Esophagus squamous epithelium (tissue), 5 donors: ENCODE measurements around the gene SYT3. TPM values are rescaled to one million over a fixed set of nuclear protein-coding genes. Genes with fewer than 3 reads are reported as not detected.
A peak's percentile ranks its signal among the peaks of the same experiment; 100 is the strongest.
"Not testable (repeated sequence)": the region's sequence is repeated elsewhere in the genome, so short reads cannot be mapped to it uniquely, and the experiment has no call there.

Source experiments
- DNase-seq: peaks from one replicate; lab custom pipeline; 2025; lab: John Stamatoyannopoulos, UW
- H3K27ac ChIP-seq, 4 donors: fragments of 200-600 bp; sonication (generic); one replicate each; pipeline ENCODE4 v1.5.1; 2016 to 2019; ENCODE audit warnings: mild to moderate bottlenecking in 1 of 4
- H3K27me3 ChIP-seq, 4 donors: fragments of 200-600 bp; sonication (generic); 1 replicate in 3 of 4; 2 replicates in 1 of 4; pipeline versions ENCODE4 v1.5.1 to v1.6.0; 2017 to 2021; ENCODE audit warnings: antibody characterized with exemption in 1 of 4
- H3K36me3 ChIP-seq, 3 donors: fragments of 200-600 bp; sonication (generic); one replicate each; pipeline ENCODE4 v1.5.1; 2016 to 2019
- H3K4me1 ChIP-seq, 3 donors: fragments of 200-600 bp; sonication (generic); one replicate each; pipeline ENCODE4 v1.5.1; 2017 to 2019
- H3K4me3 ChIP-seq, 4 donors: fragments of 200-600 bp; sonication (generic); 1 replicate in 3 of 4; 2 replicates in 1 of 4; pipeline ENCODE4 v1.5.1; 2016 to 2019; ENCODE audit warnings: mild to moderate bottlenecking in 2 of 4, moderate library complexity in 1 of 4
- H3K9me3 ChIP-seq, 3 donors: fragments of 200-600 bp; sonication (generic); one replicate each; pipeline ENCODE4 v1.5.1; 2016 to 2019
- POLR2A ChIP-seq, 4 donors: fragments of 450-650 bp; IDR thresholded peaks; one replicate each; pipeline ENCODE4 v1.6.1; 2017; ENCODE audit warnings: antibody characterized with exemption in 4 of 4, mild to moderate bottlenecking in 4 of 4, moderate library complexity in 3 of 4
- WGBS, 2 donors: methylation state at CpG; one replicate each; pipeline ENCODE4 v1.1.5; 2018; 5-methylcytosine and 5-hydroxymethylcytosine counted together
- intact Hi-C: fragments of 100-400 bp; cut with DNase I; formaldehyde crosslinking; loops from one replicate; pipeline ENCODE4 v1.15.0; 2022
- total RNA-seq, 4 donors: library from RNA; depleted of rRNA; stranded (reverse); fragments of >200 nt; gene quantifications; one replicate each; pipeline ENCODE4 v1.1.0, GENCODE V29; 2016
- TF ChIP-seq, protein P1 (sequence below), 6 experiments: fragments of 450-650 bp in 4 of 6; fragments of 200-600 bp in 2 of 6; sonication (generic) in 2 of 6; IDR thresholded peaks; one replicate each; pipeline ENCODE4 v1.5.1; 2016 to 2019; ENCODE audit warnings: antibody characterized with exemption in 6 of 6, mild to moderate bottlenecking in 4 of 6, moderate library complexity in 4 of 6
- donor health status: DM: yes; HTN: yes; CAD: no.

SYT3 gene
- total RNA-seq, 4 donors from 2014 or later = 0.53 to 2.2 TPM; not detected in 2

DNA sequence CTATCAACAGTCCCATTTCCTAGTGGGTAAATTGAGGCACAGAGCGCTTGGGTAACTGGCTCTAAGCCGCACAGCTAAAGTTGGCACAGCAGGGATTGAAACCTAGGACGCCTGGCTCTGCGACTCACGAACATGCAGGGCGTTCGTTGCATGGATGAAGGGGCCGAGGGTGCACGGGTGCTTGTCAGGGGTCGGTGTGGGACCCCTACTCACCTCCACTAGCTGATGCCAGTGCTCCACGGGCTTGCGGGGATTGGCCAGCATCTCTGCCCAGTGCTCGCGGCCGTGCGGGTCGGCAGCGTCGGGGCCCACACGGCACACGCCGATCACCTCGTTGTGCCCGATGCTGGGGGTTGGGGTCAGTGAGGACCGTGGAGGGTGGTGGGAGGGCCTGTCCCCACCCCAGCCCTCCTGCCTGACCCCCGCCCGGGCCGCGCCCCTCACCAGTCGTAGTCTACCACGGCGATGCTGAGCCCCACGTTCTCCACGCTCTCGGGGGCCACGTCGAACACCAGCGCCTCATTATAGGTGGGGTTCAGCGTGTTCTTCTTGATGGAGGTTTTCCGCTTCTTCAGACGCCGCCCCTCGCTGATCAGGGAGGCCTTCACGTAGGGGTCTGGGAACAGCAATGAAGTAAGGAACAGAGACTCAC is 14.6 kb downstream of the SYT3 start:
- 93 to 95% methylated on average over 5 to 21 of the region's 44 CpGs for WGBS, 2 donors

DNA sequence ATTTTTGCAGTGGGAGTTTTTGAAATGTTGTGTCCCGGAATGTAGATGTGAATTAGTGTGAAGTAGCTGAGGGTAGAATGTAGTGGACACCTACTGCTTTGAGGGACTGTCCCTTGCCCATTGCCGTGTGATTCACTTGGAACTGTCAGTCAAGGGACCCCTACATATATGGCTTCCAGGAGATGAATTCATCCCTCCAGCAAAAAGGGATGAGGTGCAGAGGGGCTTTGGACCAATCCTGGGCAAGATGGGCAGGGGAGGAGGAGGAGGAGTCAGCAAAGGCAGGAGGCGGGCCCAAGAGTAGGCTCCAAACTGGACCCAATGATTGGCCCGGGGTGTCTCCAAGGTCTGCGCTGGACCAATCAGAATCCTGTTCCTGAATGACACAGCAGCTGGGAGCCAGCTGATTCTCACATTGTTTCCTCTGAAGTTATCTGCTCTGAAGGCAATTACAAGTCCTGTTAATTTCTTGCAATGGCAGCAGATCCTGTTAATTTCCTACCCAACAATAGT is 19.2 kb downstream of the SYT3 start:
- H3K4me1 ChIP-seq, intact Hi-C loops, H3K4me3 ChIP-seq, H3K9me3 ChIP-seq, H3K36me3 ChIP-seq, H3K27ac ChIP-seq, DNase-seq: not testable (repeated sequence)
- H3K27me3 ChIP-seq = peaks cover 0 to 14% (median 0%) of the 10 kb centered on the region in 4 donors
- WGBS, 2 donors = no CpG with 5 or more reads among the region's 5 CpGs

More for the DNA sequence above, 14.6 kb downstream of the SYT3 start:
- Histone ChIP-seq H3K27me3 (peaks cover 0 to 21% (median 0%) of the 10 kb centered on the region in 4 donors), H3K4me1 (no peaks in the 10 kb centered on the region), H3K36me3 (no peaks in the 10 kb centered on the region), H3K4me3 (no peak overlapping the region), H3K27ac (no peak overlapping the region), H3K9me3 (no peaks in the 10 kb centered on the region)
- DNase-seq = no peak
- TF ChIP-seq, protein P1, sequence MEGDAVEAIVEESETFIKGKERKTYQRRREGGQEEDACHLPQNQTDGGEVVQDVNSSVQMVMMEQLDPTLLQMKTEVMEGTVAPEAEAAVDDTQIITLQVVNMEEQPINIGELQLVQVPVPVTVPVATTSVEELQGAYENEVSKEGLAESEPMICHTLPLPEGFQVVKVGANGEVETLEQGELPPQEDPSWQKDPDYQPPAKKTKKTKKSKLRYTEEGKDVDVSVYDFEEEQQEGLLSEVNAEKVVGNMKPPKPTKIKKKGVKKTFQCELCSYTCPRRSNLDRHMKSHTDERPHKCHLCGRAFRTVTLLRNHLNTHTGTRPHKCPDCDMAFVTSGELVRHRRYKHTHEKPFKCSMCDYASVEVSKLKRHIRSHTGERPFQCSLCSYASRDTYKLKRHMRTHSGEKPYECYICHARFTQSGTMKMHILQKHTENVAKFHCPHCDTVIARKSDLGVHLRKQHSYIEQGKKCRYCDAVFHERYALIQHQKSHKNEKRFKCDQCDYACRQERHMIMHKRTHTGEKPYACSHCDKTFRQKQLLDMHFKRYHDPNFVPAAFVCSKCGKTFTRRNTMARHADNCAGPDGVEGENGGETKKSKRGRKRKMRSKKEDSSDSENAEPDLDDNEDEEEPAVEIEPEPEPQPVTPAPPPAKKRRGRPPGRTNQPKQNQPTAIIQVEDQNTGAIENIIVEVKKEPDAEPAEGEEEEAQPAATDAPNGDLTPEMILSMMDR (IDR thresholded peaks at IDR 0.05) = no peak
- no peak for TF ChIP-seq POLR2A (IDR thresholded peaks at IDR 0.05)
- intact Hi-C loops = no loop called here

DNA sequence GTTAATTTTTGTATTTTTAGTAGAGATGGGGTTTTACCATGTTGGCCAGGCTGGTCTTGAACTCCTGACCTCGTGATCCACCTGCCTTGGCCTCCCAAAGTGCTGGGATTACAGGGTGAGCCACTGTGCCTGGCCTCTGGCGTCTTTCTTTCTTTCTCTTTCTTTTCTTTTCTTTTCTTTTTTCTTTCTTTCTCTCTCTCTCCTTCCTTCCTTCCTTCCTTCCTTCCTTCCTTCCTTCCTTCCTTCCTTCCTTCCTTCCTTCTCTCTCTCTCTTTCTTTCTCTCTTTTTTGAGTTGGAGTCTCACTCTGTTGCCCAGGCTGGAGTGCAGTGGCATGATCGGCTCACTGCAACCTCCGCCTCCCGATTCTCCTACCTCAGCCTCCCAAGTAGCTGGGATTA is 20.5 kb downstream of the SYT3 start:
- H3K36me3 ChIP-seq, intact Hi-C loops, H3K4me1 ChIP-seq, DNase-seq, H3K27ac ChIP-seq, H3K9me3 ChIP-seq, H3K4me3 ChIP-seq: not testable (repeated sequence)
- 57 to 71% methylated on average over 4 to 5 of the region's 5 CpGs for WGBS, 2 donors
- H3K27me3 ChIP-seq = peaks cover 0 to 15% (median 0%) of the 10 kb centered on the region in 4 donors

DNA sequence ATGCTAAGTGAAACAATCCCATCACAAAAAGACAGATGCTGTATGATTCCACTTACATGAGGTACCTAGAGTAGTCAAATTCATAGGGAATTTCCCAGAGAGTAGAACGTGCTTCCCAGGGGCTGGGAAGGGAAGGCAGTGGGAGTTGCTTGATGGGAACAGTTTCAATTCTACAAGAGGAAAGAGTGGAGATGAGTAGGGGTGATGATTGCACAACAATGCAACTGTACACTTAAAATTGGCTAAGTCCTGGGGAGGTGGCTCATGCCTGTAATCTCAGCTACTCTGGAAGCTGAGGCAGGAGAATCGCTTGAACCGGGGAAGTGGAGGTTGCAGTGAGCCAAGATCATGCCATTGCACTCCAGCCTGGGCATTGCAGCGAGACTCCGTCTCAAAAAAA is 21.3 kb downstream of the SYT3 start:
- H3K4me3 ChIP-seq, H3K27ac ChIP-seq, H3K4me1 ChIP-seq, H3K9me3 ChIP-seq, DNase-seq, H3K36me3 ChIP-seq, intact Hi-C loops: not testable (repeated sequence)
- H3K27me3 ChIP-seq = peaks cover 0 to 15% (median 0%) of the 10 kb centered on the region in 4 donors
- 78 to 79% methylated on average over 4 of the region's 5 CpGs for WGBS, 2 donors

DNA sequence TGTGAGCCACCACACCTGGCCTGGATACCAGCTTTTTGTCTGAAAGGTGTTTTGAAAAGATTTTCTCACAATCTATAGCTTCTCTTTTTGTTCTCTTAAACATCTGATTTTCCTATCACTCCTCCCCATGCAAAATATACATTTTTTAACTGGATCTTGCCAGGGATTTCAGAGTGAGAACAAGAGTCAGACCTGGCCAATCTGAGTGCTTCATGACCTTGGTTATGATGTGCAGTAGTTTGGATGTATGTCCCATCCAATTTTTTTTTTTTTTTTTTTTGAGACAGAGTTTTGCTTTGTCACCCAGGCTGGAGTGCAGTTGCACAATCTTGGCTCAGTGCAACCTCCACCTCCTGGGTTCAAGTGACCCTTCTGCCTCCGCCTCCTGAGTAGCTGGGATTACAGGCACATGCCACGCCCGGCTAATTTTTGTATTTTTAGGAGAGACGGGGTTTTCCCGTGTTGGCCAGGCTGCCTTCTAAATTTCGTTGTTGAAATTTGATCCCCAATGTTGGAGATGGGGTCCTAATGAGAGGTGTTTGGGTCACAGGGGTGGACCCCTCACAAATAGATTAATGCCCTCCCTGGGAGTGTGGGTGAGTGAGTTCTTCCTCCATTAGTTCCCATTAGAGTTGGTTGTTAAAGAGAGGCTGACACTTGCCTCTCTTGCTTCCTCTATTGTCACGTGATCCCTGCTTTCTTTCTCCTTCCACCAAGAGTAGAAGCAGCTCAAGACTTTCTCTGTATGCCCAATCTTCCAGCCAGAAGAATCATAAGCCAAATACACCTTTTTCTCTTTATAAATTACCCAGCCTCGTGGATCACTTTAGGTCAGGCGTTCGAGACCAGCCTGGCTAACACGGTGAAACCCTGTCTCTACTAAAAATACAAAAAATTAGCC is 26.9 kb downstream of the SYT3 start:
- 47 to 82% methylated on average over 3 to 5 of the region's 11 CpGs for WGBS, 2 donors
- H3K9me3 ChIP-seq, H3K4me1 ChIP-seq, H3K27ac ChIP-seq, H3K4me3 ChIP-seq, H3K36me3 ChIP-seq, DNase-seq, intact Hi-C loops: not testable (repeated sequence)
- peaks cover 0 to 32% (median 0%) of the 10 kb centered on the region in 4 donors for H3K27me3 ChIP-seq

DNA sequence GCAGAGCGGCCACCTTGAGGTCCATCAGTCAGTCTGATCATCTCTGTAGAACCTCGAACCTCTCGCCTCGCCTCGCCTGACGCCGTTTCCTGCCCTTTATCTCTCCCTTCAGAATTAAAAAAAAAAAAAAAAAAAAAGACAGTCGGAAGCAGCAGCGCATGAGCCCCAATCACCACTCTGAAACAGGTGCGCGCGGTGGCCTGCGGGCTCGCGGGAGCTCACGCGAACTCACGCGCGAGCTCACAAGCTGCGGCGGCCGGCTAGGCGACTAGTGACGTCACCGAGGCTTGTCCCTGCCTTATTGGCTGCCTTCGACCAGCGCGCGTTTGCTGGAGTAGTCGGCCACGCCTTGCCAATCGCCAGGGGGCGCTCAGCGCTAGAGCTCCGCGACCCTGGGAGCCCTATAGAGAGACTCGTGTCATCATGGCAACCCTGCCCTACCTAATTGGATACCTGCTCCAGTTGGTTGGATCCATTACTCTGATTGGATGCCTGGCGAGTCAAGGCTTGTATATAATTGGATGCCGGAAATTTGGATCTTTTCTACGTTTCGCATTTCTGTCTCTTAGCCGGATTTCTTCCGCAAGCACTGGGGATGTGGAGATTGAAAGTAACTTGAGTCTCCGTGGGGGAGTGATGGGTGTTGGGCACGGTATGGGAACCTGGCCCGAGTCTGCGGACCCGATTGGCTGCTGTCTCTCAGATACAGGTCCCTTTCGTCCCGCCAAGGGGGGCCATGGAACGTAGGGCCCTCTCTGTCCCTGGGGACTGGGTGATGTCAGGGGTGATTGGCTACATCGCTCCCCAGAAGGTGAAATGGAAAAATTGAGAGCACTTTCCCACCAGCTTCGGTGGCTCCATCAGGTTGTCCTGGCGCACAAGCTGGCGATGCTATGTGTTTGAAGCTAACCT is 31.6 kb downstream of the SYT3 start:
- peaks cover 0 to 55% (median 0%) of the 10 kb centered on the region in 4 donors for H3K27me3 ChIP-seq
- TF ChIP-seq POLR2A (IDR thresholded peaks at IDR 0.05) = no peak
- TF ChIP-seq, protein P1 (IDR thresholded peaks at IDR 0.05) = peak in 2 of 6 experiments; percentile 18 to 26
- peaks cover 0 to 8% (median 0%) of the 10 kb centered on the region in 3 donors for H3K9me3 ChIP-seq
- intact Hi-C loops = no loop called here
- no peak for DNase-seq
- no peaks in the 10 kb centered on the region for H3K36me3 ChIP-seq
- H3K4me3 ChIP-seq = no peak overlapping the region
- H3K4me1 ChIP-seq = peaks cover 0 to 15% (median 0%) of the 10 kb centered on the region in 3 donors
- 38 to 43% methylated on average over 9 to 23 of the region's 56 CpGs for WGBS, 2 donors
- no peak overlapping the region for H3K27ac ChIP-seq
